NCI-H1105 (cell line): ENCODE results near the gene CAB39L.
"Not testable (repeated sequence)": the region's sequence is repeated elsewhere in the genome, so short reads cannot be mapped to it uniquely, and the experiment has no call there.

Experiments used
- DNase-seq: peaks from one replicate; lab custom pipeline; 2025; lab: John Stamatoyannopoulos, UW

The CAB39L gene

DNA sequence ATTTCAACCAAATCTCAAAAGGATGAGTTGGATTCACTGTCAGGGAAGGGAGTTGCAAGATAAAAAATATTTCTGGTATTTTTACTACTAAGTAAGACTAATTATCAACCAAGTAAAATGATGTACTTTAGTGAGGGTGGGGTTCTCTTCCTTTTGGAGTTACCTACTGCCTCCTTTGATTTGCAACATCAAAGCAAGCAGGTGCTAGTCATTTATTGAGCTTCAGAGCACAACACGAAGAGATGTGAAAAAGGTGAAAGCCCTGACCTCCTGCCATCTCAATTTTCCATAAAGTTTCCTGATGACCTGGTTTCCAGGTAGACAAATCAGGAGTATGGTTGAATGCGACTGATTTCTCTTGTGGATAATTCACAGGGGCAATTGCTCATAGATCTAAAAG lies 100.1 kb downstream of the CAB39L start:
- DNase-seq = no peak

DNA sequence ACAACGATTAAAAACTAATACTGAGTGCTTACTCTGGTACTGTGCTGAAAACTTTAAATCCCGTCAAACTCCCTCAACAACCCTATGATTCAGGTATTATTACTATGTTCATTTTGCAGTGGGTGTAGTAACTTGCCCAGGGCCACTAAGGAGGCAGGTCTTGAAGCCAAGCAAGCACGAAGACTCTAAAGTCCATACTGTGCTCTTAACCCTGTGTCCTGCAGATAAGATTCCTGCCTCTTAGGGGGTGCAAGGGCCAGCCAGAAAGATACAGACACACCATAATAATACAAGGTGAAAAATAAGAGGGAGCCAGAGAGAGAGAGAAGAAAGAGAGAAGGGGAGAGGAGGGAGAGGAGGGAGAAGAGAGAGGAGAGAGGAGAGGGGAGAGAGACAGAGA lies 100.6 kb downstream of the CAB39L start:
- DNase-seq = no peak

DNA sequence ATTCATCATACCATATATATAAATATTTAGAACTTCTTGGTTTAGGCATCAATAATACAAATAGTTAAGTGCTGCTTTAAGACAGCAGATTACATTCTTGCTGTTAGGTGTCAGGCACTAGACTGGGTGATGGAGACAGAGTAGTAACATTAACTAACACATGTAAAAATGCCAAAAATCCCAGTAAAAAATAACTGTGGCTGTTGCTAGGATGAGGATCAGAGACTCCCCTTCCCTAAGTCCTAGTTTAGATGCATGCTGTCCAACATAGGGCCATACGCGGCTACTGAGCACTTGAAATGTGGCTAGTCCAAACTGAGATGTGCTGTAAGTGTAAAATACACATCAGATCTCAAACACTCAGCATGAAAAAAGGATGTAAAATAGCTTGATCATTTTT lies 101.4 kb downstream of the CAB39L start:
- no peak for DNase-seq

- DNase-seq = no peak
Observed at GRCh38 chr13:49341941-49342340, 101.9 kb downstream of the CAB39L start.

GRCh38 chr13:49341517-49341916 lies 102.3 kb downstream of the CAB39L start:
- DNase-seq = no peak

- DNase-seq = no peak
Observed at GRCh38 chr13:49340161-49340560, 103.7 kb downstream of the CAB39L start.

GRCh38 chr13:49336655-49337054 lies 107.2 kb downstream of the CAB39L start:
- DNase-seq = no peak

DNA sequence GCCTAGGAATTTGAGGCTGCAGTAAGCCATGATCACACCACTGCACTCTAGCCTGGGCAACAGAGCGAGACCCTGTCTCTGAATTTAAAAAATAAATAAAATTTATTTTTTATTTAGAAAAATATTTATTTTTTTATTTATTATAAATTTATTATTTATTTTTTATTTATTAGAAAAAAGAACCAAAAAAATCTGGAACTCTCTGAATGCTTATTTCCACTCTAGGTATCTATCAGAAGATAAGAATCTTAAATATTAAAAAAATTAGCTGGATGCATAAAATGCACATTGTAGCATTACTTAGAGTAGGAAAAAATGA lies 113.4 kb downstream of the CAB39L start:
- no peak for DNase-seq

DNA sequence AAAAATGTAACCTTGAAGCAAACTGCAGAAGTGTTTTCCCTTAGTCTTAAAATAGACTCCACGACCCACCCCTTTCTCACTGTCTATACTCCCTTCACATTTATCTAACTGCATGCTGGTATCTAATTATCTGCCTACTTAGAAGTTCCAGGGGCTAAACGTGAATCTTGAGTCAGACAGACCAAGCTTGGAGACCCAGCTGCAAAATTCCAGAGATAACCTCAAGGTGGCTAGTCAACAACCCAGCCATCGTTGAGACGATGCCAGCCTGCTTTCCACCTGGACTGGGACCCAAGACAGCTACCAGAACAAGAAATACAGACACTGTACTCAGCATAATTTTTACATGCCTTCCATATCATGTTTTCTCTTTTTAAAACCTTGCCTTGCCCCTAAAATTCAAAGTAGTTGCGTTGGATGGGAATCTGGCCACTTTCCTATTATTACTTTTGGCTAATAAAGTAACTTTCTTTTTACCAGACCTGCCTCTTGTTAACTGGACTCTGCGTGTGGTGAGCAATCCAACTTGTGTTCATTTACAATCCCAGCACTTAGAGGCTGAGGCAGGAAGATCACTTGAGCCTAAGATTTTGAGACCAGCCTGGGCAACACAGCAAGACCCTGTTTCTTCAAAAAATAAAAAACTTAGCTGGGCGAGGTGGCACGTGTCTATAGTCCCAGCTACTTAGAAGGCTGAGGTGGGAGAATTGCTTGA lies 113.9 kb downstream of the CAB39L start:
- DNase-seq = no peak

GRCh38 chr13:49327145-49327544 lies 116.7 kb downstream of the CAB39L start:
- not testable (repeated sequence) for DNase-seq

GRCh38 chr13:49326222-49326917 lies 117.5 kb downstream of the CAB39L start:
- no peak for DNase-seq

DNA sequence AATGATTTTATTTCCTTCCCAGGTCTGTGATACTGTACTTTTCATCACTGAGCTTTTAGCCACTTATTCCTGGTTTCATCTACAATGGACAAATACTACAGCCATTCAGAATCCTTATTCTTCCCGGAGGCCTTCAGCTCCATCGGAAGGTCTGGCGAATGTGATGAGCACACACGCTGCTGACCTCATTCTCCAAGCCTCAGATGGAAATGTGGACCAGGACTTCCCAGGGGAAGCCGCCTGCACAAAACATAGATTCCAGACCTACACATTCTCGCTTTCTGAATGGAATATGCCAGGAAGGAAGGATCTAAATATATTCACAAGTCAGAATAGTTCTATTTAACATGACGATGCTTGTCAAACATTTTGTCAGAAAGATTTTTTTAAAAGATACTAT lies 120.5 kb downstream of the CAB39L start:
- DNase-seq = no peak

- DNase-seq = no peak
Observed at GRCh38 chr13:49322702-49323101, 121.2 kb downstream of the CAB39L start.

DNA sequence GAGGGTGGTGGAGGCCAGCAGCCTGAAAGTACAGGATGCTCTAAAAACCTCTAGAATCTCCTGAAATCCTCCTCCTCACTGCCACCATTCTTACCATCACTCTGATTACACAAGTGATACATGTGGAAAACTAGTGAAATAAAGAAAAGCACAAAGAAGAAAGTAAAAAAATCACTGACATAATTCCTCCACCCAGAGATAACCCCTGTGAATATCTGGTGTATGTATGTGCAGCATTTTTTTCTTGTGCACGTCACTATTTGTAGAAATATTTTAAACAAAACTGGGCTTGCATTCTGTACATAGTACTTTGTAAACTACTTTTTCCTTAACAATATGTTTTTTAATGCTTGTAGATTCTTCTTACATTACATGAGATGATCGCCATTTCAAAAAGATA lies 122.9 kb downstream of the CAB39L start:
- no peak for DNase-seq

DNA sequence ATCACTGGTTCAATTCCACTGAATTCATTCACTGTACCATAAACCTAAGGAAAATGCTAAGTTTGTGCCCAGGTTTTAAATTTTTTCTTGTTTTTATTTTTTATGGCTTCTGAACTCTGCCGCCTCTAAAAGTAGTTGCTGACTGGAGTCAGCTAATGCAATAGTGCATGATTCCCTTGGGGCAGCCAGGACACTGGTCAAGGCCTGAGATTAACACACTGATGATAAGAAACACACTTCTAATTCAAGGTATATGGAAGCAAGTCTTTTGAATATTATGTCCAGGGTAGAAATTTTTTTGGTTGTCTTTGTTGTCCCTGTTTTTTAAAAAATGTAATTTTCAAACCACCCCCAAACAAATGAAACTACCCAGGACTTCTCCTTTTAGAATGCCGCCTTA lies 123.9 kb downstream of the CAB39L start:
- no peak for DNase-seq

- no peak for DNase-seq
Observed at GRCh38 chr13:49319551-49319950, 124.3 kb downstream of the CAB39L start.

DNA sequence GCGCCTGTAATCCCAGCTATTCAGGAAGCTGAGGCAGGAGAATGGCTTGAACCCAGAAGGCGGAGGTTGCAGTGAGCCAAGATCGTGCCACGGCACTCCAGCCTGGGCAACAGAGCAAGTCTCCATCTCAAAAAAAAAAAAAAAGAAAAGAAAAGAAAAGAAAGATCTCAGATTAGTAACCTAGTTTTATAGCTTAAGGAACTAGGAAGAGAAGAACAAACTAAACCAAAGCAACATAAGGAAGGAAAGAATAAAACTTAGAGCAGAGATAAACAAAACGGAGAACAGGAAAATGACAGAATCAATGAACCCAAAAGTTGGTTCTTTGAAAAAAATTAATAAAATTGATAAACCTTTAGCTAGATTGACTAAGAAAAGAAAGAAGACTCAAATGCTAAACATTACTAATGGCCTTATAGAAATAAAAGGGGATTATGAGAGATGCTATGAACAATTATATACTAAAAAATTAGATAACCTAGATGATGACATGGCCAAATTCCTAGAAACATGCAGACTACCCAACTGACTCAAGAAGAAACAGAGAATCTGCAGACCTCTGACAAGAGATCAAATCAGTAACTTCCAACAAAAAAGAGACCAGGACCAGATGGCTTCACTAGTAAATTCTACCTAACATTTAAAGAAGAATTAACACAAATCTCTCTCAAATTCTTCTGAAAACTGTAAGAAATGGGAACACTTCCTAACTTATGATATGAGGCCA lies 127.9 kb downstream of the CAB39L start:
- DNase-seq = no peak

DNA sequence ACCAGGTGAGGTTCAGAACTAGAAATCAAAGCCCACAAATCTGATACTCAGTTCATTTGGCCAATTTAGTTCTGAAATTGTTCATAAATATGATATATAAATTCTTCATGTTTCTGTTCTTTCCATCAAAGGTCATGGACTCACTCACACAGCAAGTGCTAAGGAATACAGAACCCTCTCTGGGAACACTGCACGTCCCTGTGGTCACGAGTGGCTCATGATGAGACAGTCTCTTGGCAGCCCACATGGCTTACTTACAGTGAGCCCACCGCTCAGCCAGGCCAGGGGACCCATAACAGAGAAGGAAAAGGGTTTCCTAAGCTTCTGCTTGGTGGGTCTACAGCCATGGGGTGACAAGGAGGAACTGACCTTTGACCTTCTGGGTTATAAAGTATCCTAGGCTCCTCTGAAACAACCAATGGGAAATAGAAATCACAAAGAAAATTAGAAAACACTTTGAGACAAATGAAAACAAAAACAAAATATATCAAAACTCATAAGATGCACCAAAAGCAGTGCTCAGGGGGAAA lies 128.8 kb downstream of the CAB39L start:
- no peak for DNase-seq

- DNase-seq = no peak
Observed at GRCh38 chr13:49314344-49314882, 129.5 kb downstream of the CAB39L start.

- DNase-seq = no peak
Observed at GRCh38 chr13:49311816-49312215, 132.0 kb downstream of the CAB39L start.

DNA sequence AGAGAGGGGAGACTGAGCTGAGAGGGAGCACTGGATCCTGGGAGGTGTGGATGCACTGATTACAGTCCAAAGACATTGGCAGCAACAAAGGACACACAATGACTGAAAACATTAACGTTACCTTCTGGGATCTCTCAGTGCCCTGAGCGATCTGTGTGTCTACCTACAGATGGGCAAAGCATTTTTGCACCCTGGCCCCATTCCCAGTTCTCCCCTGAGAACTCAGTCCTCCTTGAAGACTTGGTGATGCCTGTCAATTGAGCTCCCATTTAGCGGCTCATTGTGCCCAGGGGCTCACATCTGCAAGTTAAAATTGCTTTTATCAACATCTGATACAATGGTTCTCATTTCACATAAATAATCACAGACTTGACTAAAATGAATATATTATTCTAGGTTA lies 133.6 kb downstream of the CAB39L start:
- no peak for DNase-seq

DNA sequence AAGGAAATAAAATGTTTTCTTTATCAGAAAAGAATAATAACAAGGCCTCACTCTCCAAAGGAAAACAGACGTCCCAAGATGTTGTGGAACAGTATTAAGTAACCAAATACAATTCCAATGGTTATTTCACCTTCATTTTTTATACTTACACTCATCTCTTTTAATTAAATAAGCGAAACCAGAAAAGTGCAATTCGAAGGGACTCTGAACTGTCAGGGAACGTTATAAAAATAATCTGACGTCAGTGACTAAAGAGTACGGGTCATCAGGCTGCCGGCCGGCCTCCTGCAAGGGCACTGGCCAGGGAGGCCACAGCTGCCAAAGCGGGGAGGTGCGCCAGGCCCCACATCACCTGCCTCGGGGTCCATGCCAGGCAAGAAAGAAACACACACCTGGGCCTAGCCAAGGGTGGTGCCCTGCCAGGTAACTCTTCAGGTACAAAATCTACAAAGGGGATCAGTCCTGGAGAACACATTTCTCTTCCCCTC lies 134.9 kb downstream of the CAB39L start:
- no peak for DNase-seq
